NK-92 (cell line): ENCODE data around the gene CACNA1I.

ENCODE experiments used
- DNase-seq: peaks from one replicate; lab custom pipeline; 2025; ENCODE audit not compliant: unreplicated experiment; lab: John Stamatoyannopoulos, UW

CACNA1I gene

DNA sequence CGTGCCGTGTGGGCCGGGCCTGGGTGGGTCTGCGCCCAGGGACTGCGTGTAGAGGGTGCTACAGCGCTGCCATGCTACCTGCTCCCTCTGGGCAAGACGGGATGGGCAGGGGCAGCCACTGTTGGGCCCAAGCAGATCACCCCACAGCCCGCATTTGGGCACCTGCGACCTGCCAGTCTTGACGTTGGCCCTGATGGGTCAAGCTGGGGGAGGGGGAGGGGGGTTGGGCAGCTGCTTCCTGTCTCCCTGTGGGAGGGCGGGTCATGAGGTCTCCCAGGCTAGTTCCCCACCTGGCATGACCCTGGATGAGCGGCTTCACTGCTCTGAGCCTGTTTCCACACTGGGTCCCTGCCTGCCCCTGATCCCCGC, 35.2 kb upstream of the CACNA1I start:
- no peak for DNase-seq

DNA sequence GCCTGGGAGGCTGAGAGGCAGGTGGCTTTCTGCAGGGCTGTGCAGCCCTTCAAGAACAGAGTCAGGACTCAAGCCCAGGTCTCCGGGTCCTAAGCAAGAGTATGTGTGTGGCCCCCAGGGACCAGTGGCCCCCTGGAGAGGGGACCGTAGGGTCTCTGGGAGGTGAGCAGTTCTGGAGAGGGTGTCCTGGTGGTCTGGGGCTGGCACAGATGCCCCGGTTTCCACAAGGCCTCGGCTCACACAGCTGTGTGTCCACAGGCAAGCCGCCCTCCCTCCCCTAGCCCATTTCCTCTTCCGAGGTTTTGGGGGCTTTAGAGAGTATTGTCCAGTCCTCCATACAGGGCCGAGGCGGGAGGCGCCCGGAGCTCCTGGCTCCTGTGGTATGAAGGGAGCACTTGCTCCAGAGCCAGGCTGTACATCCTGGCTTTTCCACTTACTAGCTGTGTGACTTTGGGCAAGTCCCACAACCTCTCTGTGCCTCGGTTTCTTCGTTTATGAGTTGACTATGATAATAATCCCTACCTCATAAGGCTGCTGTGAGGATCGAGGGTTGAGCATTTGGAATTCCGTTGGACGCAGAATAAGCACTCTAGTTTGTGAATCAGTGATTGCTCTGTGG, 34.6 kb upstream of the CACNA1I start:
- no peak for DNase-seq

DNA sequence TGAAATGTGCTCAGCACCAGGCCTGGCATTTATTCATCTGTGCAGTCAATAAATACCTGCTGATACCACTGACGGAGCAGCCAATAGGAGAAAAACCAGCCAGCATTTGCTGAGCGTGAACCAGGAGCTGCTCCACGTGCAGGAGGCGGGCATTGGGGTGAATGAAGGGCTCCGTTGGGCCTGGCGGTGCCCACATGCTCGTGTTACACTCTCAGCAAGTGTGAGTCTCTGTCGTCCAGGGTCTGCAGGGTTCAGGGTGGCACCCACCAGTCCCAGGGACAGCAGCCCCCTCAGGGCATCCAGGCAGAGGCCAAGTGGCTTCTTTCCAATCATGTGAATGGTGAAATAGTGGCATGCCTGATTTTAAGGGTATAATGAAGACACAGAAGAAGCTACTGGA, 33.8 kb upstream of the CACNA1I start:
- DNase-seq = no peak

DNA sequence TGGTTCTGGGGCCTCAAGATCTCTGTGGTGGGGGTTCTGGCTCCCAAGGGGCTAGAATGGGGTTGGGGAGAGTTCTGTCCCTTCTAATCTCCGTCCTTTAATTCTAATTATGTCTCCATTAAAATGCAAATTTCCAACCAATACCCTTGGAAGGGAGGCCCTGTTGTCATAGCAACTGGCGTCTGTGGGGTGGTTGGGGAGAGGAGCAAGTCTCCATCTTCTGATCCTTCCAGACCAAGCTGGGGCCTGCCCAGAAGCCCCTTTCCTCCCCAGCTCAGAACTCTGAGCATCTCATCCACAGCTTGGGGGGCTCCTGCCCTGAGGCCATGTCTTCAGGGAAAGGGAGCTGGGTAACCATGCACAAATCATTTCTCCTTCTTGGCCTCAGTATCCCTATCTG, 32.6 kb upstream of the CACNA1I start:
- no peak for DNase-seq

DNA sequence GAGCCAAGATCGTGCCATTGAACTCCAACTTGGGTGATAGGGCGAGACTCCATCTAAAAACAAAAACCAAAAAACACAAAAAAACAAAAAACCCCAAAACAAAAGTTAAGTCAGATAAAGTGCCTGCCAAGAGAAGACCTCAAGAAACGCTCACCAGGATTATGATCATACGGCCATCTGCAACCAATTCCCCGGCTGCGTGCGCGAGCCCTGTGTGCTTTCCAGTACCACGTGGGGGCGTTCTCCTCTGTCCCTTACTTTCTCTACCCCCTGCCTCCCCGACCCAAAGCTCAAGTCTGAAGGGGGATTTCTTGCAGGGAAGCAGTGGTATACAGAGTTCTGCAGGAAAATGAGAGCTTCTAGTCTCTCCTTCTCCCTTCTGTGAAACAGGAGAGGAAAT, 27.5 kb upstream of the CACNA1I start:
- no peak for DNase-seq

DNA sequence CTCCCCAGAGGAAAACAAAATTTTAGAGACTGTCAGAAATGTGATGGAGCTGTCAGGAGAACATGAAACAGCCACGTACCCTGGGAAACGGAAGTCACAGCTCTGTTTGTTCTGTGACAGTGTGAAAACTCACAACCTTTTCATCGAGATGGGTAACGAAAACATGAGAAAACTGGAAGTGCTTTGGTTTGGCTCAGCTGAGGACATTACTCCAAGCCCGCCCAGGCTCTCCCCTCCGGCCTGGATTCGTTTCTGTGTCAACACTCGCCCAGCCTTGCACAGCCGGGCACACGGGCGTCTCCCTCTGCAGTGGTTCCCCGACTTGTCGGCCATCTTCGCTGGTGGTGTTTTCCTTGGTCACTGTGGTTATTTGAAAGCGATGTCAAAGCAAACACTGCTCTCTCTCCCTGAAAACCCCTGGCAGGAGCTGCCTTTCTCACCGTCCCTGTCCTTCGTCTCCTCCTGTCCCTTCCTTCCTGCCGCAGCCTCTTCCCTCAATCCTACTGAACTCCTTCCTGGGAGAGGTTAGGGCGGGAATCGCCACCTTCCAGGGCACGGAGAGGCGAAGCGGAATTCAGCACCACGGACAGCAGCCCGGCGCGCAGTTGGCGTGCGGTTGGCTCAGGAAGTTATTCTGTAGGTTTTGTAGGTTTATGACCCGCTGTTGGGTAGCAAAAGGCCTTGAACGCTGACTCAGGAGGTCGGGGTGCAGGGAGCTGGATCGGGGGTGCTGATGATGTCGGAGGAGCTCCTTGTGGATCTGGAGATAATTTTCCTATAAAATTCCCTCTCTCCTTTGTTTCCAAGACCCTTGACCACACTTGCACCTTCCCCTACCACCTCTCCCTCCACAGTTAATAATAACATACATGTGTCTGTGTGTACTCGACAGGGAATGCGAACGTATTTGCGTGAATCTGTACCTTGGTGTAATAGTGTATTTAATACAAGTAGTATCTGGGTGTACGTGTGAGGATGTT, 24.9 kb upstream of the CACNA1I start:
- no peak for DNase-seq

DNA sequence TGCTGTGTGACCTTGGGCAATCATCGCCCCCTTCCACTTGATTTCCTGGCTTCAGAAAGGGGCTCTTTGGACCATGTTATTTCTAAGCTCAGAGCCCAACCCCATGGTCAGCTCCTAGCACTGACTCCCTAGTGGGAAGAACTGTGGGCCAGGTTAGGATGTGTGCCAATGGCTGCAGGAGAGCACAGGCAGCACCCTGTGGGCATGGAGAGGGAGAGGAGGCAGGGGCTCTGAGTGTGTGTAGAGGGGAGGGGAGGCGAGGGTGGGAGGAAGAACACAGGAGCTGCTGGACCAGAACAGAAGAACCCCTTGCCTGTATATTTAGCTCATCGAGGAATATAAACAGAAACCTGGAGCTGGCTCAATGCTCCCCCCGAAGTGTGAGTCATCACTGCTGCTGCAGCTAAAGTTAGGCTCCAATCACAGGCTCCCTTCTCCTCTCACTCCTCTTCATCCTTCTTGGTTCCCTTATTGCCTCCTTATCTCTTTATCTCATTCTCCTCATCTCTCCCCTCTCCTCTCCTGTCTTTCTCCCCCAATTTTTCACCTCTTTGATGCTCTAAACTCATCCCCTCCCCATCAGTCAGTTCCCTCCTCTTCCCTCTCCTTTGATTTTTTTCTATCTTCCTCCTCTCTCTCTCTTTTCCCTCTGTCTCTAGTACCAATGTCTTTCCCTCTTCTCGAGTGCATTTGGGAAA, 23.5 kb upstream of the CACNA1I start:
- no peak for DNase-seq

DNA sequence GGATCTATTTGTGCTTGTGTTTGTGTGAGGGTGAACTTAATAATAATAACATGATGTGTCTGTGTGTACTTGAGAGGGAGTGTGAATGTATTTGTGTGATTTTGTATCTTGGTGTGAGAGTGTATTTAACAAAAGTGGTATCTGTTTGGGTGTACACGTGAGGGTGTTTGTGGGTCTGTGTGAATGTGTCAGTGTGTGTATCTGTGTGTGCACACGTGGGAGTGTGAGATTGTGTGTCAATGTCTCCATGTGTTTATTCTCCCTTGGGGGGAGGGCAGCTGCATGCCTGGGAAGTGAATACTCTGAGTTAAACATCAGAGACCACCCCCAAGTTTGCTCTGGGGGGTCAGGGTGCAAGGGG, 23.0 kb upstream of the CACNA1I start:
- no peak for DNase-seq

DNA sequence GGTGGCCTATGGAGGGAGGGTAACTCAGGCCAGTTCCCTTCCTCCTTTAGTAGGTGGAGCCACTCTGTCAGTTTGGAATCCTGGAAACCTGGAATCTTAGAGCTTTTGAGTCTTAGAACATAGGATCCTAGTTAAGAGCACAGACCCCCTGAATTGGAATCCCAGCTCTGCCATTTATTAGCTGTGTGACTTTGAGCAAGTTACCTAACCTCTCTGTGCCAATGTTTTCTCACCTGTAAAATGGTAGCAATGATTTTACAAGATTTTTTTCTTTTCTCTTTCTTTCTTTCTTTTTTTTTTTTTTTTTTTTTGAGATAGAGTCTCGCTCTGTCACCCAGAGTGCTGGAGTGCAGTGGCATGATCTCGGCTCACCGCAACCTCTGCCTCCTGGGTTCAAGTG, 17.1 kb upstream of the CACNA1I start:
- no peak for DNase-seq

DNA sequence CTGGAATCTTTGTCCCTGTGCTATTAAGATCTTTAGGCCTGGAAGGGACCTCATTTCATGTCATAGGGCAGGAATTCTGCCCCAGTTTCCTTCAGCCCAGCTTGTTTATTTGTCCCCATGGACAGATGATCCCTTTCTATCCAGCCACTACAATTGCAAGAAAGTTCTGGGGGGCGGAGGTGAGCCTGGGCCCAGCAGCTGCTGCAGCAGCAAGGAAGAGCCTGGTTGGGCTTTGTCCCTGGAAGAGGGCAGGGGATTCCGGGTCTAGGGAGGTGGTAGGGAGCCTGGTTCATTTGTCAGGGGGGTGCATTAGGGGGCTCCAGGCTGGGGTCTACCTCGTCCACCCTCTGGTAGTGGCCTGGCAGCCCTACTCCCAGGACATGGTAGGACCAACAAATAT, 16.4 kb upstream of the CACNA1I start:
- no peak for DNase-seq

DNA sequence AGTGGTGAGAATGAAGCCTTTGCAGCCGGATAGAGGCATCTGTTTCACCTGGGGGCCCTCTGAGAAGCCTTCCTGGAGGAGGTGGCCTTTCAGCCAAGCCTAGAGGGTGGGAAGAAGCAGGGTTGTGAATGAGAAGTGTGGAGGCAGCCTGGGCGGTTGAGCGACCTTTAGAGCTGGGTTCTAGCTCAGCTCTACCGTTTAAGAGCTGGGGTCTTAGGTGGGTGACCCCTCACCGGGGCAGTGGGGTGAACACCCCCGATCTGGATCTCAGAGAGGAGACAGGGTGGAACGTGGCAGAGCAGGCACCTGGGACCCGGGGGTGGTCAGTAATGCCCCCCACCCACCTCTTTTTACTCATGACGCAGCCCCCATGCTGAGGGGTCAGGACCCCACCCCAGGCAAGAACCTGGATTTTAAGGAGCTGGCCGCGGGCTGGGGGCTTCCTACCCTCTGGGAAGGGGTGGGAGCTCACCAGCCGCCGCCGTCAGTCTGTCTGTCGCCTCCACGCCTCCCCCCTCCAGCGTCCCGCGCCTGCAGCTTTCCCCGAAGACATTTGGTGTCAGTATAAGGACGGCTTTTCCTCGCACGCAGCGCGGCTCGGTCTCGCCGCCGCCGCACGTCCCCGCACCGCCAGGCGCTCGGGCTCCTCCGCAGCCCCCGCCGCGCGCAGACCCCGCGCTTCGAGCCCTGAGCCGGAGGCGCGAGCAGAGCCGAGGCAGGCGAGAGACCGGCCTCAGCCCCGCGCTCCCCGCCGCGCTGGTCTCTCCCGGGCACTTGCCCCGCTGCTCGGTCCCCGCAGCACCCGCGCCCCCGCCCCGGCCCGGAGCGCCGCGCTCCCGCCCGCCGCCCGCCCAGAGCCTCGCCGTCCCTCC, 13.3 kb upstream of the CACNA1I start:
- DNase-seq = no peak

DNA sequence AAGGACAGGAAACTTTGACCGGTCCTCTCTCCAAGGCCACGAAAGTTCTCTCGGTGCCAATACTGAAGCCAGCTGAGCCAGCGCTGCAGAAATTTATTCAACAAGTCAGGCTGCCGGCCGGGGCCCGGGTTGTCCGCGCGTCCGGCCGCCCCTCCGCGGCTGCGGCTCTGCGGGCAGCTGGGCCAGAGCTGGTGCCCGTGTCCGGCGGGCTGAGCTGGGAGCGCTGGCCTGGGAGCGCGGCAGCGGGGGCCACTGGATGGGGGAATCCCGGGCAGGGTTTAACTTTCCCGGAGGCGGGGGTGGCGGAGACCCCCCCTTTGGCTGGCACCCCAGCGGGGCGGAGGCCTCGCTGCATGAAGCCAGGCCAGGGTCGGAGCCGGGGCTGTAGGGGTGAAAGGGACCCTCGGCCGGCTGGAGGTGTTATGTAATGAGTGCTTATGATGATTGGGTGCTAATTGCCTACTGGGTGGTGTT, 12.3 kb upstream of the CACNA1I start:
- no peak for DNase-seq

DNA sequence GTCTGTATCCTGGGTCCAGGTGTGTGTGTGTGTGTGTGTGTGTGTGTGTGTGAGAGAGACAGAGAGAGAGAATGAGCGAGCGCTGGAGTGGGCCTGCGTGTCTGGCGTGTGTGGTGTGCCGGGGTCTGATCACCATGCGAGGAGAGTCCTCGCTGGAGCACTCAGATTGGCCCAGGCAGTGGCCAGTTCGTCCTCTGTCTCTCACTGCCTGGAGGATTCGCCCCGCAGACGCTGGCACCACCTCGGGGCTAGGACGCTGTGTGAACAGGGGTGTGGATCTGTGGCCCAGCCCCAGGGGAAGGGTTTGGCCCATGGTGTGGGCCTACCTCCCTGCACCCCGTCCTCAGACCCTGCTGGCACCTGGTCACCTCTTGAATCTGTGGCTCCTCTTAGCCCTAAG, 11.6 kb upstream of the CACNA1I start:
- no peak for DNase-seq

DNA sequence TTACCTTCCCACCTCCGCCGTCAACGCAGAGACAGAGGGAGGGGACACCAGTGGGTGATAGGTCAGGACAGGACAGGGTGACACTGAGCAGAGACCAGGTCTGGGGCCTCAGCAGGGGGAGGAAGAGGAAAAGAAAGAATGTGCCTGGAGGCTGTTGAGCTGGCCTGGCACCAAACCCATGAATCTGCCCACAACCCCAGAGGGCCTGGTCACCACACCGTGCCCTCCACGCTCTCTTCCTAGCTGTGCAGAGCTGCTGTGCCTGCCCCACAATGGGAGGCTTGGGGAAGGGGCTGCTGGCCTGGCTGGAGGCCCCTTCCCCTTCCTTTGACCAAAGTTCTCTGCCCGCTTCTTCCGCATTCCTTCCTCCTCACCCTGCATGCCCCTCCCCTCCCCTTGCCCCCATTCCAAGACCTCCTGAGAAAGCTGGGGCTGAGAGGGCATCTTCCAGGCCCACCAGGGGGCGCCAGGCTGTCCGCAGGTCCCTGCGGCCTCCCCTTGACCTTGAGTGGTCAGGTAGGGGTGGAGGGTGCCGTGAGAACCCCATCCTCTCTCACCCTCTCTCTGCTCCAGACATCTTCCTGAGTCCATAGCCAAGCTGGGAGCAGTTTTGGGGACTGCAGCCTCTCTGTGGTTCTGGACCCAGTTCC, 11.0 kb upstream of the CACNA1I start:
- DNase-seq = no peak

DNA sequence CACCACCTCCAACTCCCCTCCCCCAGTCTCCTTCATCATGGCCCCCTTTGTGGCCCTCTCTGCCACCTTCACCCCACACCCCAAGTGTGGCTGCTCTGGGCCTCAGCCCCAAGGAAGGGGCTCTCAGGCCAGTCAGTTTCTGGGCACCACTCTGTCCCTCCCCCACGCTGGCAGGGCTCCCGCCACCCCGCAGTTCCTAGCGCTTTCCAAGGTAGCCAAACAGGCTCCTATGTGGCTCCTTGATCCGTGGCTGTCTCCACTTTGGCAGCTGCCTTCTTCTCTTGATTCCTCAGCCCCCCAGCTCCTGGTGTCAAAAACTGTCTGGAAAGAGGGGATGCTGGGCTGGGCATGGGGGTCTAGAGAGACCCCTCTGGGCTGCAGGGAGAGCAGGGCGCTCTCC, 10.4 kb upstream of the CACNA1I start:
- no peak for DNase-seq

DNA sequence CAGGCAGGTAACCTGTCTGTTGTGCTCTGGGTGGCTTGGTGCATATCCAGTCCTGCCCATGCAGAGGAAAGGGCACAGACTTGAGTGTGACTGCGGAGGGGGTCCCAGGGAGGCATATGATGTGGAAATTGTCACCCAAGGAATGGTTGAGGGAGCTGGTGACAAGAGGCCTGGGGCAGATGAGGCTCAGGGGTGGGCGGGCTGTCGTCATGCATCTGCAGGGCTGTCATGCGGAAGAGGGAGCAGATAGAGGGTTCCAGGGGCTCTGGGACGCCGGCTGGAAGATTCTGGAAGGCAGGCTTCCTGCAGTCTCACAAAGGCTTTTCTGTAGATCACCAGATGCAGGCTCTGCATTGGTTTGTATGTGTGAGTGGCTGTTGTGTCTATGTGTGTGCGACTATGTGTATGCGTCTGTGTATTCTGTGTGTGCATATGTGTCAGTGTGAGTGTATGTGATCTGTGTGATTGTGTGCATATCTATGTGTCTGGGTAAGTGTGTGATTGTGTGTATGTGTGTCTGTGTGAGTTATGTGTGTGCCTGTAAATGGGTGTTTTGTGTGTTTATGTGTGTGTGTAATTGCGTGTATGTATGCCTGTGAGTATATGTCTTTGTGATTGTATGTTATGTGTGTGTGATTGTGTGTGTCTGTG, 7.6 kb upstream of the CACNA1I start:
- no peak for DNase-seq

DNA sequence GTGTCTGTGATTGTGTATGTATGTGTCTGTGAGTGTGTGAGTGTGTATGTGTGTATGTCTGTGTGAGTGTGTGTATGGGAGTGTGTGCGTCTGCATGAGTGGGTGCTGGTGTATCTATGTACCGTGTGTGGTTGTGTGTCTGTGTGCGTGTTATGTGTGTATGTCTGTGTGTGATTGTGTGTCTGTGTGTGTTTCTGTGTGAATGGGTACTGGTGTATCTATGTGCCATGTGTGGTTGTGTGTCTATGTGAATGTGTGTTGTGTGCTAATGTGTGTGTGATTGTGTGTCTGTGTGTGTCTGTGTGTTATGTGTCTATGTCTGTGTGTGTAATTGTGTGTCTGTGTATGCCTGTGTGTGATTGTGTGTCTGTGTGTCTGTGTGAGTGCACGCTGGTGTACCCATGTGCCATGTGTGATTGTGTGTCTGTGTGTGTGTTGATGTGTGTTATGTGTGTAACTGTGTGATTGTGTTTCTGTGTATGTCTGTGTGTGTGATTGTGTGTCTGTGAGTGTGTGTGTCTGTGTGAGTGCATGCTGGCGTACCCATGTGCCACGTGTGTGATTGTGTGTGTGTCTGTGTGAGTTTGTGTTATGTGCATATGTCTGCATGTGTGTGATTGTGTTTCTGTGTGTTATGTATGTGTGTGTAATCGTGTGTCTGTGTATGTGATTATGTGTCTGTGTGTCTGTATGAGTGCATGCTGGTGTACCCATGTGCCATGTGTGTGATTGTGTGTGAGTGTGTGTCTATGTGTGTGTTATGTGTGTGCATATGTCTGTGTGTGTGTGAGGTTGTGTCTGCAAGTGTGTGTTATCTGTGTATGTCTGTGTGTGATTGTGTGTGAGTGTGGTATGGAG, 6.8 kb upstream of the CACNA1I start:
- DNase-seq = no peak

DNA sequence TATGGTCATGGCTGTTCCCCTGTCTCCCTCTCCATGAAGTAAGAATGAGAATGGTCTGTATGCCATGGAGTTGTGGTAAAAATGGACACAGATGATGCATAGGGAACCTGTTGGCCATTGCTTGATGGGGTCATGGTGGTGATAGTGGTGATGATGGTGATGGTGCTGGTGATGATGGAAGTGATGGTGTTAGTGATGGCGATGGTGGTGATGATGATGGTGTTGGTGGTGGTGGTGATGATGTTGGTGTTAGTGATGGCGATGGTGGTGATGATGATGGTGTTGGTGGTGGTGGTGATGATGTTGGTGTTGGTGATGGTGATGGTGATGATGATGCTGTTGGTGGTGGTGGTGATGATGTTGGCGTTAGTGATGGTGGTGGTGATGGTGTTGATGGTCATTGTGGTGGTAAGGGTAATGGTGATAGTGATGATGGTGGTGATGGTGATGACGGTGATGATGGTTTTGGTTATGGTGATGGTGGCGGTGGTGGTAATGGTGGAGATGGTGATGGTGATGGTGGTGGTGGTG, 5.1 kb upstream of the CACNA1I start:
- DNase-seq = no peak
